A673 (cell line): Measurements from ENCODE around the gene ETV3. TPM values are rescaled to one million over a fixed set of nuclear protein-coding genes. Genes with fewer than 3 reads are reported as not detected.

Experiments used
- BruUV-seq: library from RNA; stranded (reverse); fragments of 400-500 nt; replicated peaks from 2 replicates; lab custom pipeline; 2021; lab: Mats Ljungman, UMichigan
- CTCF ChIA-PET: fragments of 300-600 bp; sonication (Branson Sonifier 250); formaldehyde crosslinking; loops from one replicate; lab custom pipeline; 2022; ENCODE audit warnings: antibody characterized with exemption; lab: Charles Lee
- POLR2A ChIA-PET: fragments of 300-600 bp; sonication (Branson Sonifier 250); formaldehyde crosslinking; loops from one replicate; lab custom pipeline; 2022; ENCODE audit warnings: antibody characterized with exemption; ENCODE audit not compliant: low non-redundant PET; lab: Charles Lee
- DNase-seq: peaks from one replicate; pipeline ENCODE4 v3.0.0-alpha.2; 2015; ENCODE audit warnings: low spot score
- H3K27ac ChIP-seq: fragments of 200-600 bp; sonication (generic); 2 replicates; pipeline ENCODE4 v1.5.1; 2016; ENCODE audit warnings: mixed run types, low read depth, mild to moderate bottlenecking, mixed read lengths, antibody characterized with exemption, low read length; ENCODE audit not compliant: poor library complexity, severe bottlenecking
- H3K27me3 ChIP-seq: fragments of 200-600 bp; sonication (generic); replicated peaks from 2 replicates; pipeline ENCODE4 v1.6.1; 2017; ENCODE audit warnings: mixed run types, low read depth, mild to moderate bottlenecking, mixed read lengths, antibody characterized with exemption, low read length; ENCODE audit not compliant: insufficient read depth, poor library complexity
- H3K36me3 ChIP-seq: fragments of 200-600 bp; sonication (generic); 2 replicates; pipeline ENCODE4 v1.6.1; 2016; ENCODE audit warnings: mixed run types, mild to moderate bottlenecking, mixed read lengths, antibody characterized with exemption, low read length; ENCODE audit not compliant: insufficient read depth, poor library complexity, severe bottlenecking
- H3K4me1 ChIP-seq: fragments of 200-600 bp; sonication (generic); 2 replicates; pipeline ENCODE4 v1.6.1; 2017; ENCODE audit warnings: mixed run types, mild to moderate bottlenecking, mixed read lengths, antibody characterized with exemption, low read length; ENCODE audit not compliant: insufficient read depth, poor library complexity, severe bottlenecking
- H3K4me3 ChIP-seq: fragments of 200-600 bp; sonication (generic); 2 replicates; pipeline ENCODE4 v1.5.1; 2016; ENCODE audit warnings: low read depth, mixed run types, mild to moderate bottlenecking, mixed read lengths, low read length; ENCODE audit not compliant: poor library complexity, severe bottlenecking
- H3K9me3 ChIP-seq: fragments of 200-600 bp; sonication (generic); 2 replicates; pipeline ENCODE4 v1.6.1; 2016; ENCODE audit warnings: mixed run types, low read depth, mild to moderate bottlenecking, mixed read lengths, antibody characterized with exemption, low read length; ENCODE audit not compliant: poor library complexity, severe bottlenecking
- CTCF ChIP-seq: fragments of 300-800, 200-600 bp; sonication (generic); conservative IDR thresholded peaks from 2 replicates; pipeline ENCODE4 v1.5.1; 2017; ENCODE audit warnings: low read depth, mild to moderate bottlenecking, antibody characterized with exemption, low read length, moderate library complexity, mixed read lengths
- EZH2 ChIP-seq: fragments of 200-600 bp; sonication (generic); IDR thresholded peaks from 2 replicates; pipeline ENCODE4 v1.6.1; 2017; ENCODE audit warnings: borderline replicate concordance, low read depth, mild to moderate bottlenecking, mixed read lengths, antibody characterized with exemption, low read length; ENCODE audit not compliant: poor library complexity, severe bottlenecking
- intact Hi-C: fragments of 100-400 bp; cut with micrococcal nuclease; formaldehyde crosslinking; loops from one replicate; pipeline ENCODE4 v1.10.0; 2022; ENCODE audit not compliant: unreplicated experiment
- total RNA-seq: library from RNA; stranded (reverse); gene quantifications from 2 replicates; pipeline ENCODE4 v1.2.3, GENCODE V29; 2021

ETV3 gene
- total RNA-seq, 1 experiment from 2014 or later: 46.1 TPM

- Histone ChIP-seq H3K27me3 (no peaks in the 10 kb centered on the region), H3K4me3 (no peak overlapping the region), H3K4me1 (peaks cover 71% of the 10 kb centered on the region), H3K9me3 (no peaks in the 10 kb centered on the region), H3K36me3 (no peaks in the 10 kb centered on the region), H3K27ac (peak overlapping the region; percentile 92)
- BruUV-seq: no TSS peak
- TF ChIP-seq EZH2 (no peak), CTCF (no peak)
- CTCF ChIA-PET: interaction anchor here (0.7 kb wide), 1 partner anchor 58 kb away, joined by 4 read pairs; no protein-coding TSS in a partner anchor
- DNase-seq: peak; percentile 94
- POLR2A ChIA-PET: no interaction called here
- intact Hi-C loops: loop anchor here (1.0 kb wide), 1 partner anchor 10 kb away; the partner anchor contains the start of gene ETV3
Measured at GRCh38 chr1:157147906-157148700, 9.9 kb upstream of the ETV3 start.

GRCh38 chr1:157147037-157147436, 8.8 kb upstream of the ETV3 start:
- Histone ChIP-seq H3K27me3 (no peaks in the 10 kb centered on the region), H3K4me3 (no peak overlapping the region), H3K27ac (peak overlapping the region; percentile 92), H3K36me3 (no peaks in the 10 kb centered on the region), H3K4me1 (peaks cover 69% of the 10 kb centered on the region), H3K9me3 (no peaks in the 10 kb centered on the region)
- ChIA-PET POLR2A (no interaction called here), CTCF (no interaction called here)
- intact Hi-C loops: no loop called here
- no TSS peak for BruUV-seq
- TF ChIP-seq CTCF (no peak), EZH2 (no peak)
- DNase-seq: no peak

- Histone ChIP-seq H3K9me3 (no peaks in the 10 kb centered on the region), H3K27me3 (no peaks in the 10 kb centered on the region), H3K4me1 (peaks cover 61% of the 10 kb centered on the region), H3K4me3 (no peak overlapping the region), H3K36me3 (no peaks in the 10 kb centered on the region), H3K27ac (no peak overlapping the region)
- ChIA-PET POLR2A (no interaction called here), CTCF (no interaction called here)
- TF ChIP-seq CTCF (no peak), EZH2 (no peak)
- no TSS peak for BruUV-seq
- DNase-seq: no peak
- intact Hi-C loops: no loop called here
Measured at GRCh38 chr1:157146244-157146643, 8.0 kb upstream of the ETV3 start.
